ENCODE results near the gene PRSS36. TPM values are rescaled to one million over a fixed set of nuclear protein-coding genes. Genes with fewer than 3 reads are reported as not detected.
"Not testable (repeated sequence)": the region's sequence is repeated elsewhere in the genome, so short reads cannot be mapped to it uniquely, and the experiment has no call there.

The PRSS36 gene
- total RNA-seq, 1 experiment from 2014 or later, result 0.23 TPM

GRCh38 chr16:31167315-31167714 is 17.4 kb upstream of the PRSS36 start:
- CTCF ChIA-PET, result no interaction called here
- DNase-seq (ENCODE audit: low read depth, low spot score) (no peak), ATAC-seq (no peak)
- TF ChIP-seq SIN3A (IDR thresholded peaks at IDR 0.05; ENCODE audit: borderline replicate concordance, insufficient read depth, low read depth, low read length), result no peak
- no peak for TF ChIP-seq POLR2AphosphoS5 (IDR thresholded peaks at IDR 0.05; ENCODE audit: low read depth, low read length)
- TF ChIP-seq CTCF (IDR thresholded peaks at IDR 0.05), result no peak
- no peak for TF ChIP-seq REST (IDR thresholded peaks at IDR 0.05; ENCODE audit: insufficient read depth in 1 of 2, low read depth in 2 of 2, low read length in 1 of 2)
- TF ChIP-seq TCF7L2 (IDR thresholded peaks at IDR 0.05; ENCODE audit: low read depth, low read length), result no peak
- intact Hi-C loops (cut with micrococcal nuclease; ENCODE audit: unreplicated experiment) (no loop called here), in situ Hi-C loops (cut with HindIII; ENCODE audit: low pct_unique_long_range_greater_than_20kb, low sequenced_read_pairs) (no loop called here)
- POLR2A ChIA-PET, result no interaction called here
- Histone ChIP-seq H3K27me3 (ENCODE audit: control insufficient read depth, insufficient read depth, low read length) (no peaks in the 10 kb centered on the region), H3K36me3 (ENCODE audit: control insufficient read depth, insufficient read depth, low read length) (no peaks in the 10 kb centered on the region), H3K4me1 (ENCODE audit: control insufficient read depth, insufficient read depth, low read length) (no peaks in the 10 kb centered on the region), H3K9me3 (ENCODE audit: control insufficient read depth, insufficient read depth, low read depth, low read length) (no peaks in the 10 kb centered on the region), H3K4me3 (ENCODE audit: low read depth in 2 of 2, low read length in 2 of 2) (no peak overlapping the region), H3K27ac (ENCODE audit: low read length) (no peak overlapping the region)
- BruUV-seq (replicated peaks), result no TSS peak

GRCh38 chr16:31157136-31157535 is 7.3 kb upstream of the PRSS36 start:
- ChIA-PET CTCF (interaction anchor here (1.0 to 1.6 kb wide), 2 partner anchors 15 to 46 kb away, joined by 3 to 12 read pairs; partner anchors contain the start of gene PYCARD), POLR2A (interaction anchor here (0.7 to 1.5 kb wide), 4 partner anchors 15 to 43 kb away, joined by 3 to 6 read pairs (median 3); partner anchors contain the start of genes FUS and KAT8)
- ATAC-seq (0 out of 2 replicates have a peak, but pooled peaks have one; percentile 27), DNase-seq (ENCODE audit: low read depth, low spot score) (no peak)
- H3K4me1 ChIP-seq (ENCODE audit: control insufficient read depth, insufficient read depth, low read length), result no peaks in the 10 kb centered on the region
- no peaks in the 10 kb centered on the region for H3K27me3 ChIP-seq (ENCODE audit: control insufficient read depth, insufficient read depth, low read length)
- H3K36me3 ChIP-seq (ENCODE audit: control insufficient read depth, insufficient read depth, low read length), result no peaks in the 10 kb centered on the region
- in situ Hi-C loops (cut with HindIII; ENCODE audit: low pct_unique_long_range_greater_than_20kb, low sequenced_read_pairs), result no loop called here
- no peak overlapping the region for H3K4me3 ChIP-seq (ENCODE audit: low read depth in 2 of 2, low read length in 2 of 2)
- no peak overlapping the region for H3K27ac ChIP-seq (ENCODE audit: low read length)
- TF ChIP-seq POLR2AphosphoS5 (IDR thresholded peaks at IDR 0.05; ENCODE audit: low read depth, low read length) (no peak), CTCF (IDR thresholded peaks at IDR 0.05) (no peak), SIN3A (IDR thresholded peaks at IDR 0.05; ENCODE audit: borderline replicate concordance, insufficient read depth, low read depth, low read length) (no peak), TCF7L2 (IDR thresholded peaks at IDR 0.05; ENCODE audit: low read depth, low read length) (no peak), REST (IDR thresholded peaks at IDR 0.05; ENCODE audit: insufficient read depth in 1 of 2, low read depth in 2 of 2, low read length in 1 of 2) (no peak)
- BruUV-seq (replicated peaks), result no TSS peak
- no peaks in the 10 kb centered on the region for H3K9me3 ChIP-seq (ENCODE audit: control insufficient read depth, insufficient read depth, low read depth, low read length)
- intact Hi-C loops (cut with micrococcal nuclease; ENCODE audit: unreplicated experiment), result no loop called here

GRCh38 chr16:31150976-31151375 is 1.1 kb upstream of the PRSS36 start:
- CTCF ChIA-PET; H3K4me1 ChIP-seq (ENCODE audit: control insufficient read depth, insufficient read depth, low read length); in situ Hi-C loops (cut with HindIII; ENCODE audit: low pct_unique_long_range_greater_than_20kb, low sequenced_read_pairs); H3K4me3 ChIP-seq (ENCODE audit: low read depth in 2 of 2, low read length in 2 of 2); POLR2A ChIA-PET; DNase-seq (ENCODE audit: low read depth, low spot score); BruUV-seq (replicated peaks); H3K9me3 ChIP-seq (ENCODE audit: control insufficient read depth, insufficient read depth, low read depth, low read length); intact Hi-C loops (cut with micrococcal nuclease; ENCODE audit: unreplicated experiment); ATAC-seq; H3K36me3 ChIP-seq (ENCODE audit: control insufficient read depth, insufficient read depth, low read length); H3K27ac ChIP-seq (ENCODE audit: low read length); H3K27me3 ChIP-seq (ENCODE audit: control insufficient read depth, insufficient read depth, low read length): not testable (repeated sequence)
